DOHH2 (cell line): ENCODE data around the gene SIT1.

Experiments used
- EZH2phosphoT487 ChIP-seq: fragments of 200-600 bp; sonication (generic); IDR thresholded peaks from 2 replicates; pipeline ENCODE4 v1.6.1; 2017; ENCODE audit warnings: borderline replicate concordance, mild to moderate bottlenecking, antibody characterized with exemption, low read length, moderate library complexity, mixed read lengths
- TF ChIP-seq, protein P1 (sequence below): fragments of 200-600 bp; sonication (generic); IDR thresholded peaks from one replicate; pipeline ENCODE4 v1.5.1; 2014; ENCODE audit warnings: antibody characterized with exemption, mild to moderate bottlenecking, low read depth, low read length; ENCODE audit not compliant: poor library complexity, severe bottlenecking

DNA sequence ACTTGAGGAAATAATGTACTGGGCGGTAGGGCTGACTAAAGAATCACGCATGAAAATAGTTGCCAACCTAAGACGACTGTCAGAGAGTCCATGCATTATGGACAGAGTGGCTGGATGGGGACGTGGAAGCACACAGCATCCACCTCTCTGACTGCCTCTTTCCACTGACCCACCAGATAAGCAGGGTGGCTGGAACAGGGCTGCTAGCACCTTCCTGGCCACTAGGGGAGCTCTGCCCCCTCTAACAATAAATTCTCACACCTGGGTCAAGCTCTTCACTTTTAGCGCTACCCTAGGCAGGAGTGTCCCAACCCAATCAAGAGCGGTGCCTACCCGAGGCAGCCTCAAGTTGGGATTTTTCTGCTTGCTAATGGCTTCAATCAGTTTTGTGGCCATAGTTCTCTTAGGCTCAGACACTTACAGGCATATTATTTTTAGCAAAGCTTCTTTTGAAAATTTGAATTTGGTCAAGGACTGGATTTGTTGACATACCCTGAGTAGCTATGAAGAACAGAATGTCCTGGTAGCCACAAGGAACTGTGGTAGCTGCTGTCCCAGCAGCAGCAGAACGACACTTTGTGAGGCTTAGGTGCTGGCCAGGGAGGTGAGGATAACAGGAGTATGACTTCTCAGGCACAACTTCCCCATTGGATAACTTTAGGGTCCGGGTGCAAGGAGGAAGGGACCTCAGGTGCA lies 45.9 kb upstream of the SIT1 start:
- no peak for TF ChIP-seq EZH2phosphoT487
- TF ChIP-seq, protein P1, sequence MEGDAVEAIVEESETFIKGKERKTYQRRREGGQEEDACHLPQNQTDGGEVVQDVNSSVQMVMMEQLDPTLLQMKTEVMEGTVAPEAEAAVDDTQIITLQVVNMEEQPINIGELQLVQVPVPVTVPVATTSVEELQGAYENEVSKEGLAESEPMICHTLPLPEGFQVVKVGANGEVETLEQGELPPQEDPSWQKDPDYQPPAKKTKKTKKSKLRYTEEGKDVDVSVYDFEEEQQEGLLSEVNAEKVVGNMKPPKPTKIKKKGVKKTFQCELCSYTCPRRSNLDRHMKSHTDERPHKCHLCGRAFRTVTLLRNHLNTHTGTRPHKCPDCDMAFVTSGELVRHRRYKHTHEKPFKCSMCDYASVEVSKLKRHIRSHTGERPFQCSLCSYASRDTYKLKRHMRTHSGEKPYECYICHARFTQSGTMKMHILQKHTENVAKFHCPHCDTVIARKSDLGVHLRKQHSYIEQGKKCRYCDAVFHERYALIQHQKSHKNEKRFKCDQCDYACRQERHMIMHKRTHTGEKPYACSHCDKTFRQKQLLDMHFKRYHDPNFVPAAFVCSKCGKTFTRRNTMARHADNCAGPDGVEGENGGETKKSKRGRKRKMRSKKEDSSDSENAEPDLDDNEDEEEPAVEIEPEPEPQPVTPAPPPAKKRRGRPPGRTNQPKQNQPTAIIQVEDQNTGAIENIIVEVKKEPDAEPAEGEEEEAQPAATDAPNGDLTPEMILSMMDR: peak; percentile 92
